ENCODE data around the gene BIN2.

DNA sequence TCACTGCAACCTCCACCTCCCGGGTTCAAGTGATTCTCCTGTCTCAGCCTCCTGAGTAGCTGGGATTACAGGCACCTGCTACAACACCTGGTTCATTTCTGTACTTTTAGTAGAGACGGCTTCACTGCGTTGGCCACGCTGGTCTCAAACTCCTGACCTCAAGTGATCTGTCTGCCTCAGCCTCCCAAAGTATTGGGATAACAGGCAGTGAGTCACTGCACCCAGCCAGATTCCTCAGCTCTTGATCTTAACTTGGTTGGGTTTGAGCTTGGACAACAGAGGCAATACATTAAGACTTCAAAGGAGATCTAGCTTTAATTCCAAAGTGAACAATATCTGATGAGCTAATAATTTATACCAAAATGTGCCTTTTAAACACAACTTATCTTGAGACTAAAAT lies 79.7 kb downstream of the BIN2 start:
- TF ChIP-seq, protein P1, sequence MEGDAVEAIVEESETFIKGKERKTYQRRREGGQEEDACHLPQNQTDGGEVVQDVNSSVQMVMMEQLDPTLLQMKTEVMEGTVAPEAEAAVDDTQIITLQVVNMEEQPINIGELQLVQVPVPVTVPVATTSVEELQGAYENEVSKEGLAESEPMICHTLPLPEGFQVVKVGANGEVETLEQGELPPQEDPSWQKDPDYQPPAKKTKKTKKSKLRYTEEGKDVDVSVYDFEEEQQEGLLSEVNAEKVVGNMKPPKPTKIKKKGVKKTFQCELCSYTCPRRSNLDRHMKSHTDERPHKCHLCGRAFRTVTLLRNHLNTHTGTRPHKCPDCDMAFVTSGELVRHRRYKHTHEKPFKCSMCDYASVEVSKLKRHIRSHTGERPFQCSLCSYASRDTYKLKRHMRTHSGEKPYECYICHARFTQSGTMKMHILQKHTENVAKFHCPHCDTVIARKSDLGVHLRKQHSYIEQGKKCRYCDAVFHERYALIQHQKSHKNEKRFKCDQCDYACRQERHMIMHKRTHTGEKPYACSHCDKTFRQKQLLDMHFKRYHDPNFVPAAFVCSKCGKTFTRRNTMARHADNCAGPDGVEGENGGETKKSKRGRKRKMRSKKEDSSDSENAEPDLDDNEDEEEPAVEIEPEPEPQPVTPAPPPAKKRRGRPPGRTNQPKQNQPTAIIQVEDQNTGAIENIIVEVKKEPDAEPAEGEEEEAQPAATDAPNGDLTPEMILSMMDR (conservative IDR thresholded peaks at IDR 0.05; ENCODE audit: low read length): no peak
- no peak for TF ChIP-seq EZH2phosphoT487 (IDR thresholded peaks at IDR 0.05; ENCODE audit: borderline replicate concordance, low read depth, low read length)
